Kasumi-1 (cell line): Measurements from ENCODE around the gene CRLF1.

Experiments
- DNase-seq, 2 experiments: peaks; one replicate each; lab custom pipeline; 2025; lab: John Stamatoyannopoulos, UW

The CRLF1 gene, protein sequence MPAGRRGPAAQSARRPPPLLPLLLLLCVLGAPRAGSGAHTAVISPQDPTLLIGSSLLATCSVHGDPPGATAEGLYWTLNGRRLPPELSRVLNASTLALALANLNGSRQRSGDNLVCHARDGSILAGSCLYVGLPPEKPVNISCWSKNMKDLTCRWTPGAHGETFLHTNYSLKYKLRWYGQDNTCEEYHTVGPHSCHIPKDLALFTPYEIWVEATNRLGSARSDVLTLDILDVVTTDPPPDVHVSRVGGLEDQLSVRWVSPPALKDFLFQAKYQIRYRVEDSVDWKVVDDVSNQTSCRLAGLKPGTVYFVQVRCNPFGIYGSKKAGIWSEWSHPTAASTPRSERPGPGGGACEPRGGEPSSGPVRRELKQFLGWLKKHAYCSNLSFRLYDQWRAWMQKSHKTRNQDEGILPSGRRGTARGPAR

DNA sequence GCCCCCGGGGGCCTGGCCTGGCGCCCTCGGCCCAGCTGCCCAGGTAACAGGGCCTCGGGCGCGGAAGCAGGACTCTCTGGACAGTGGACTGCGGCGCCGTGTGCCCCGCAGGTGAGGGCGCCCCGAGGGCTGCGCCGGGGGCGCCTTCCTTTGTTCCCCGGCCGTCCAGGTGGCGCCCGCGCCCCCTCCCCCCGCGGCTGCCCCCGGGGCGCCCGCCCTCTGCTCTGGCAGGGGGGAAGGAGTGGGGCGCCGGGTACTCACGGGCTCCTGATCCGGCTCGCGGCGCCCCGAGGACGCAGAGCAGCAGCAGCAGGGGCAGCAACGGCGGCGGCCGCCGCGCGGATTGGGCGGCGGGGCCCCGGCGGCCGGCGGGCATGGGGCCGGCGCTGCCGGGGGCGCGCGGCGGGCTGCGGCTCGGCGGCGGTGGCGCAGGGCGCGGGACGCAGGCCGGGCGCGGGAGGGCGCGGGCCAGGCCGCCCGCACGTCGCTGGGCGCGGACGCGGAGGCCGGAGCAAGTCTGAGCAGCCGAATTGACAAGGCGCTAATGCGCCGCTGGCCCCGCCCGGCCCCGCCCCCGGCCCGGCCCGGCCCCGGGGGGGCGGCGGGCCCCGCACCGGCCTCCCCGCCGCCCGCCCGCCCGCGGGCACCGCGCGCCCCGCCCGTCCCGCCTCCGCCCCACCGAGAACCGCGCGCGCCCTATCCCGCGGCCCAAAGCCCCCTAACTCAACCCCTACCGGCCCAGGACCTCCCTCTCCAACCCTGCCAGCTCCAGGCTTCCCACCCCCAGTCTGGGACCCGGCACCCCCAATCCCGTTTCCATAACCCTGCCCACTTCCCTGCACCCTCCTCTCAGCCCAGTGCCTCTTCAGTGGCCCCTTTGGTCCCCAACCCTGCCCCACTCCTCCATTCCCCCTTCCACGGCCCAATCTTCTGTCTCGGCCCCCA lies at the start of gene CRLF1:
TSS of gene CRLF1 (minus strand) at position 519 of the 945 bp plus-strand sequence. CDS start at position 376, 143 bp downstream.
- no peak for DNase-seq

DNA sequence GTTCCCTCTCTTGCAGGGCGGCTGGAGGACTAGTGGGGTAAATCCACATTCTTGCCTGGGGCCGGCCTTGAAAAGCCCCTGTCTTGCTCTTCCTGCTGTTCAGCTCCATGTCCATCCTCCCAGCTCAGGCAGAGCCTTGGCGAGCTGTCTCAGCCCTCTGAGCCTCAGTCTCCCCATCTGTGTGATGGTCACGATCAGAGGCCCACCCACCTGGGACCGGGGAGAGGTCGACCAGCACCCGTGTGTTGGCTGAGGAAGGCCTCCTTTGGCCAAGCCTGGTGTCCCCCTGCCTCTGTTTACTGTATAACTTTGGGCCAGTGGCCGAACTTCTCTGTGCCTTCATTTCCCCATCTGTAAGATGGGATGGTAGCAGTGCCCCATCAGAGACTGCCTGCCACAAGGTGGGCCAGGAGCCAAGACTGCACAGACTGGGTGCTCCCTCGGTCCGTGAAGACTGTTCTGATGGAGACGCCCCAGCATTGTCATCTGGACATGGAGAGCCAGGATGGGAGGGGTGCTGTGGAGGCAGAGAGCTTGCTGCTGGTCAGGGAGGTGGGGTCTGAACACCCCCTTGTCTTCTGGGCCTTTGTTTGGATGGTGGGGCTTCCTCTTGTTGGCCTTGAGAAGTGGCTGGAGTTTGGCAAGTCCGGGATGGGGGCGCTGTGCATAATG lies 48.7 kb upstream of the CRLF1 start:
- no peak for DNase-seq

DNA sequence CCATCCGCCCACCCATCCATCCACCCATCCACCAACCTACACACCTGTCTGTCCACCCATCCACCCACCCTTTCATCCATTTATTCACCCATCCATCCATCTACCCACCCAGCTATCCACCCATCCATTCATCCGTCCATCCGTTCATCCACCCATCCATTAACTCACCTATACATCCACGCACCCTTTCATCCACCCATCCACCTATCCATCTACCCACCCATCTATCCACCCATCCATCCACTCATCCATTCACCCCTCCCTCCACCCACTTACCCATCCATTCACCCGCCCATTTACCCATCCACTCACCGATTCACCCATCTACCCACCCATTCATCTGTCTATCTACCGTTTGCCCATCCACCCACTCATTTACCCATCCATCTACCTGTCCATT lies 47.9 kb upstream of the CRLF1 start:
- no peak for DNase-seq

DNA sequence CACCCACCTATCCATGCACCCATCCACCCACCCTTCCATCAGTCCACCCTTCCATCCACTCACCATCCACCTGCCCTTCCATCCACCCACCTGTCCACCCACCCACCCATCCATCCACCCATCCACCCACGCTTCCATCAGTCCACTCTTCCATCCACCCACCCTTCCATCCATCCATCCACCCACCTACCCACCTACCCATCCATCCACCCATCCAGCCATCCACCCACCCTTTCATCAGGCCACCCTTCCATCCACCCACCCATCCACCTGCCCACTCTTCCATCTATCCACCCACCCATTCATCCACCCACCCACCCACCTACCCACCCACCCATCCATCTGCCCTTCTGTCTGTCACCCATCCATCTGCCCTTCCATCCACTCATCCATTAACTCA lies 47.3 kb upstream of the CRLF1 start:
- no peak for DNase-seq

DNA sequence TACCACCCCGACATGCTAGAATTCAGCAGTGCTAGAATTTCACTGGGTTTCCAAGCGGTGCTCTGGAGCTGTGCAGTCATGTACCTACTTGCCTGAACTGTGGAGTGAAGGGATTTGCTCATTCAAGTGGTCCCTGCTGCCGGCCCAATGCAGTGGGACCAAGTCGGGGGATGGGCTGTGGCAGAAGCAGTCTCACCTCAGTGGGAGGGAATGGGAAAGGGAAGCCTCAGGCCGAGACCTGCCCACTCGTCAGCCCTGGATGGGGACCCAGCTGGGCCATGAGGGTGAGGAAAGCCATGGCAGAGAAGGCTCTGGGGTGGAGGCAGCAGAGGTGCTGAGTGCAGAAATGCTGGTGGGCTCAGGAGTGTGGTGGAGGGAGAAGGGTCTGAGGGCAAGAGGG lies 45.1 kb upstream of the CRLF1 start:
- no peak for DNase-seq

DNA sequence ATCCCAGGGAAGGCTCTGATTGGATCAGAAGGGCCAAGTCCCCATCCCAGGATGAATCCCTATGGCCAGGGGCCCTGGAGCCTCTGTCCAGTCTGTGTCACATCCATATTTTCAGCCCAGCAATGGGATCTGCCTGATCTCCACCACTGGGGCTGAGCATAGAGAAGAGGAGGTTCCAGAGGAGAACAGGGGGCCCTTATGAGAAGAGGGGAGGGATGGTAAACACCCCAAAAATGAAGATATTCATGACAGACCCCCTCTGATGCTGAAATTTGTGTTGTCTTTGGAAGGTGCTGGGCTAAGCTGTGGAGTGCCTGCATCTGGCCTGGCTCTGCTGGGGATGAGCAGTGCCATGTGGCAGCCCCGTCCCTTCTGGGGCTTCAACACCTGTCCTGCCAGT lies 44.7 kb upstream of the CRLF1 start:
- DNase-seq, result no peak

DNA sequence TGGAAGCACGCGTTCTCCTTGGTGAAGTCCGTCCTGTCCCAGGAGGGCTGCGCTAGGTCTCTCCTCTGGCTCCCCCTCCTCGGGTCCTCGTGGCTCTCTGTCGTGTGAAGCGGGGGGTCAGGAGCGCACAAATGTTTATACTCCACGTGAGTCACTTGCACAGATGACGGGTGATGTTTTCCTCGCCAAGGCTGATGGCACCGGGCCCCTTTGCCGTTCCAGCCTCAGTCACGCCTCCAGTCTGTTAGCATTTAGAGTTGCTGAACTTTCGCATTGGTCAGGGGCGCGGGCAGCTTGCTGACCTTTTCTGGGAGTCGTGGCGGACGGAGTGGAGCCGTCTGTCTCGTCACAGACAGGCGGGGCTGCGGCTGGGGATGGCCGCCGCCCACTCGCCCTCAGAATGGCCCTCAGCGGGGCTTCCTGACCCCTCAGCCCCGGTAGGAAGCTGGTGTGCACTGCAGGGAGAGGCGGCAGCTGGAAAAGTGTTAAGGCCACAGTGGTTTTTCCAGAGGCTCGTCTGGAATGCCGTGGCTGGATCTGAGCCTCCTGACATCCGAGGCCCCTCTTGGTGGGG lies 44.0 kb upstream of the CRLF1 start:
- DNase-seq, result no peak

DNA sequence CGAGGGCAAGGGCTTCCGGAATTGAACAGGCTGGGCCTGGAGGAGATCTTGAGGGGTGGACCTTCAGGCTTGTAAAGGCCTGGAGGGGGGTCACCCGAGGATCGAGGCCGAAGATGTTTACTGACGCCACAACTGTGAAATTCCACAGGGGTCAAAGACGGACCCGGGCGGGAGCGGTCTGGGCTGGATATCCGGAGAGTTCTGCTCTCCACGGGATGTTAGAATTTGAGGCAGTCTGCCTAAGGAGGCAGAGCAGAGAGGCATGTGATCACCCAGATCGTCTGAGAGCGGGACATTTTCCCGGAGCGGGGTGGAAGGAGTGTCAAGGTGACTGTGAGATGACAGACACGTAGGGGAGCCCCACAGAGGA lies 43.4 kb upstream of the CRLF1 start:
- no peak for DNase-seq

DNA sequence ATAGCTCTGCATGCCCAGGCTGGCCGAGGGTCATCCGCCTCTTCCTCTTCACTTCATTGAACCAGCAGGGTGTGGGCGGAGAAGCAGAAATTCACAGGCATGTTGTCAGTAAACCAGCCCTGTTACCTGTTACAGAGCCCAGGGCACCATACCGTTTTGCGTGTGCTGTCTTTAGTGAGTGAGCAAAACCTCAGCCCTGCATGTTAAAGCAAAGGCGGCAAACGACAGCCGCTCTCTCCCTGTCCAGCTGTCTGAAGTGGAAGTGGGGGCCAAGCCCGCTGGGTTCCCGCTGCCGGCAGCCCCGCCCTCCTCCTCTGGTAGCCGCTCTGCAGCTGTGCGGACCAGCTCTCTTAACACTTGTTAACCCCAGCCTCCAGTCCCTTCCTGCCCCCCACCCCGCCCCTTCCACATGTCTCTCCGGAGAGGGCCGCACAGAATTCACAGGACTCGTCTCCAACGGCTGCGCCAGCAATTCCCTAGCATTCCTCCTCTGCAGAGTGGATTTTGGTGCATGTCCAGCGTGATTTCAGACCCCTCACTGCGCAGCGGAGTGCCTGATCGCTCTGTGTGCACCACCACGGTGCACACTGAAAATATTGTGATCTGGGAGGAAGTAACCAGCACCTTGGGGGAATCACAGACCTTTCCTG lies 42.9 kb upstream of the CRLF1 start:
- DNase-seq, result peak; percentile 56 to 63

DNA sequence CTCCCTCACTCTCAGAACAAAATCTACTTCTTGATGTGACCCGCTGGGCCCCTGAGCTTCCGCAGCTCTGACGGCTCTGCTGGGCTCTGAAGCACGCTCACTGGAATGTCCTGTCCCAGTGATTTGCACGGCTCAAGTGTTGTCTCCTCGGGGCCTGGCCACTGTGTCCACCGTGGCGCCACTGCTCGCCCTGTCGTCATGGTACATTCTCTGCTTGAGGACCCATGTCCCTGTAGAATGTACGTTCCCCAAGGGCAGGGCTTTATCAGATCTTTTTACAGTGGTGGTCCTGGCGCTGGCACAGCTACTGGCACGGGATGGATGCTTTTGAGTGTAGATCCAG lies 42.3 kb upstream of the CRLF1 start:
- no peak for DNase-seq

DNA sequence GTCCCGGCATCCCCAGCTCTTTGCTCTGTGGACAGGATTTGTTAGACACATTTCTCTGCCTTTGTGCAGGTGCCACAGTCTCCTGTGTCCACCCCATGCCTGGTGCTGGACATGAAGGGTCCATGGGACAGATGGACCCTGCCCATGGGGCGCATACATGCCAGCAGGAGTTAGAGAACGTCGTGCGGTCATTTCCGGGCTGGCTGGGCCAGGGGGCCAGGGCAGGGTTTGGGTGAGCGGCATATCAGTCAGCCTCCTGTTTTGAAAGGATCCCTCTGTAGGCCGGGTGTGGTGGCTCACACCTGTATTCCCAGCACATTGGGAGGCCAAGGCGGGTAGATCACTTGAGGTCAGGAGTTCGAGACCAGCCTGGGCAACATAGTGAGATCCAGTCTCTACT lies 41.2 kb upstream of the CRLF1 start:
- DNase-seq, result no peak

DNA sequence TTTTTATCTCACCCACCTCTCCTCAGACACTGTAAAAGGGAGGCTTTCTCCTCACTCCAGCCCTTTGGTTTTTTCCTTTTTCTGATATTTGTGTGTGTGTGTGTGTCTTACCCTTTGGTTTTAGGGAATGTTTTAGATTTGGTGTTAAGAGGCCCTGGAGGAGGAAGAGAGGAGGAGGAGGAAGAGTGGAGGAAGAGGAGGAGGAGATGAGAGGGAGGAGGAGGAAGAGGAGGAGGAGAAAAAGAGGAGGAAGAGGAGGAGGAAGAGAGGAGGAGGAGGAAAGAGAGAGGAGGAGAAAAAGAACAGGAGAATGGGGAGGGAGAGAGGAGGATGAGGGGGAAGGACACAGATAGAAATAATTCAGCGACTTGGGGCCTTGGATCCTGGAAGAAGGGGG lies 40.8 kb upstream of the CRLF1 start:
- DNase-seq, result no peak

DNA sequence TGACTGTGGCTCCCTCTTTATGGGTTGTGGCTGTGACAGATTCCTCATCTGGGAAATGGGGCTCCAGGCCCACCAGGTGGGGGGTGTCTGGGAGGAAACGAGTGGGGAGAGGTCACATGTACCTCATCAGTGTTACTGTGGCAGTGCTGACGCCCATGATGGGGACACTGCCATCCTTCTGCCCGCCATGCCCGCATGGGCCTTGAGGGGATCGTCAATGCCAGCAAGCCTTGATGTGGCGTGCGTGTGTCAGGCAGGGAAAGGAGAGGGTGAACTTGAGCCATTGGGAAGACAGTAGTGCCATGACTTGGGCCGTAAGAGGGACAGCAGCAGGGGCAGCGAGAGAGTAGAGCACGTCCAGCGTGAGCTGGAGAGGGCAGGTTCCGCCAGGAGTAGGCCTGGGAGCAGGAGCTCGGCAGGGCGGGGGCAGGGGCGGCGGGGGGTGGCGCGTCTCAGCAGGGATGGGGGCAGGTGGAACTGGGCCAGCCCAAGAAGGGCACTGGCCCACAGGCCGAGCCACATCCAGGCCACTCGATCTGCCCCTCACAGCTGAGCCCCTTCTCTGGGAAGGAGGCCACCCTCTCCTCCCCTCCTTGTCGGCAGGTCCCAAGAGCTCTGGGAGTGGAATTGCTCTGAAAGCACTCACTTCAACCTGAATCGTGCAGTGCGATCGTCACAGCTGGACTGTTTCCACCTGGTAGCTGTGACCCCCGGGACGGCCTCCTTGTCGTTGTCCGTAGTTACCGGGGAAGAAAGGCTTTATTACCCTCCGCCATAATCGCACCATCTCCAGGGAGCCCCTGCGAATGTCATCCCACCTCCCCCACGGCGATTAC lies 40.2 kb upstream of the CRLF1 start:
- no peak for DNase-seq

DNA sequence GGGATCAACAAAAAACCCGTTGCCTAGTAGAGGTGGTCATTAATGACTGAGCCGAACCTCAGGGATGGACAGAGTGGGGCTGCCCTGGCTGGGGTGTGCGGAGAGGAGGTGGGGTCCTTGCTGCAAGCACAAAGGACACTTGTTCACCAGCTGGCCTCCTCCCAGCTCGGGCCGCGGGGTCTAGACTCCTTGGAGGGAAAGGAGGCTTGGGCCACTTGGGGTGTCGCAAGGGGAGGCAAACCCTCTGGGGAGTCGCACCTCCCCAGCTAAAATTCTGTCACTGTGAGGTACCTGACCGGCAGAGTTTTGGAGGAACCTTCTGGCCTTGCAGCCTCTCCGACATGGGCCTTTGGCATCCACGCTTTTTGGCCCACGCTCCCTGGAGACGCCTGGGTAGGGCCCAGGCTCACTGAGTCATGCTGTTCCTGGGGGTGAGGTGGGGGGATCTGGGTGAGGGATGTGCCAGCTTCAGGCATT lies 38.5 kb upstream of the CRLF1 start:
- DNase-seq, result no peak

DNA sequence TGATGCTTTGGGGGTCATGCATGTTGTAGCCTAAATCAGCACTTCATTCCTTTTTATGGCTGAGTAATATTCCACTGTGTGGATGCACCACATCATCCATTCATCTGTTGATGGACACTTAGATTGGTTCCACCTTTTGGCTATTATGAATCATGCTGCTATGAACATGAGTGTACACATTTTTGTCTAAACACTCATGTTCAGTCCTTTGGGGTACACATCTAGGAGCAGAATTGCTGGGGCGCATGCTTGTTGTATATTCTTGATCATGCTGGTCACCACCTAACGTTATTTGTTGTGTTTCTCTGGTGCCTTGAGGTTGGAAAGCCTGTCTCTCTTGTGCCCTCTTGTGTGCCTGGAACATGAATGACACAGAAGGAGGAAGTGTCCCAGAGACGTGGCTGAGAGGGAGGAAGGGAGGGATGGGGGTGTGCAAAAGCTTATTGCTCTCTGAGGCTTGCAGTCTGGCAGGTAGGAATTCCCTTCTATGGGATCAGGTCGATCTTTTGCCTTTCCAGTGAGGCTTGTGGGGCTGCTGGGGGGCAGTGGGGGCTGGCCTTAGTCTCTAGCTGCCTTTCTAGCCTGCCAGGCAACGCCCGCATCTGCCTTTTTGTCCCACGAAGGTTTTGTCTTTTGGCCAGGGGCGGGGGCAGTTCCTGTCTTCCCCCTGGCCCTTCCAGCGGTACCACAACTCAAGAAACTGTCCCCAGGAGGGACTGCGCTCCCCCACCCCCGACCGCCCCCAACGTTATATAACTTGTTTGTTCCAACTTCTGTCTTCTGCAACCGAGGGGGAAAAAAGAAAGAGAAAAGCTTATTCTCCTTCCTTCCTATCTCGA lies 37.8 kb upstream of the CRLF1 start:
- DNase-seq, result peak; percentile 88 to 95

DNA sequence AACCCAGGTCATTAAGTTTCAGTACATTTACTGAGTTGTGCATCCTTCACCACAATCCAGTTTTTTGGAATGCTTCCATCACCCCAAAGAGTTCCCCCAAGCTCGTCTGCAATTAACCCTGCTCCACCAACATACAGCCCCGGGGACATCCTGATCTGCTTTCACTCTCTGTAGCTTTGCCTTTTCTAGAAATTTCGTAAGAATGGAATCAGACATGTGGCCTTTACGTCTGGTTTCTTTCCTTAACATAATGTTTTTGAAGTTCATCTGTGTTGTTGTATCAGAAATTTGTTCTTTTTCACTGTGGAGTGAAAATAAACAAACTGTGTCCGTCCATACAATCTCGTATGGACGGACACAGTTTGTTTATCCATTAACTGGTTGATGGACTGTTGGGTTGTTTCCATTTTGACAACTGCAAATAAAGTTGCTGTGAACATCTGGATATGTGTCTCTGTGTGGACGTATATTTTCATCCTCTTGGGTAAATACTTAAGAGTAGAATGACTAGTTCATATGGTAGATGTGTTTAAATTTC lies 33.2 kb upstream of the CRLF1 start:
- DNase-seq, result no peak

DNA sequence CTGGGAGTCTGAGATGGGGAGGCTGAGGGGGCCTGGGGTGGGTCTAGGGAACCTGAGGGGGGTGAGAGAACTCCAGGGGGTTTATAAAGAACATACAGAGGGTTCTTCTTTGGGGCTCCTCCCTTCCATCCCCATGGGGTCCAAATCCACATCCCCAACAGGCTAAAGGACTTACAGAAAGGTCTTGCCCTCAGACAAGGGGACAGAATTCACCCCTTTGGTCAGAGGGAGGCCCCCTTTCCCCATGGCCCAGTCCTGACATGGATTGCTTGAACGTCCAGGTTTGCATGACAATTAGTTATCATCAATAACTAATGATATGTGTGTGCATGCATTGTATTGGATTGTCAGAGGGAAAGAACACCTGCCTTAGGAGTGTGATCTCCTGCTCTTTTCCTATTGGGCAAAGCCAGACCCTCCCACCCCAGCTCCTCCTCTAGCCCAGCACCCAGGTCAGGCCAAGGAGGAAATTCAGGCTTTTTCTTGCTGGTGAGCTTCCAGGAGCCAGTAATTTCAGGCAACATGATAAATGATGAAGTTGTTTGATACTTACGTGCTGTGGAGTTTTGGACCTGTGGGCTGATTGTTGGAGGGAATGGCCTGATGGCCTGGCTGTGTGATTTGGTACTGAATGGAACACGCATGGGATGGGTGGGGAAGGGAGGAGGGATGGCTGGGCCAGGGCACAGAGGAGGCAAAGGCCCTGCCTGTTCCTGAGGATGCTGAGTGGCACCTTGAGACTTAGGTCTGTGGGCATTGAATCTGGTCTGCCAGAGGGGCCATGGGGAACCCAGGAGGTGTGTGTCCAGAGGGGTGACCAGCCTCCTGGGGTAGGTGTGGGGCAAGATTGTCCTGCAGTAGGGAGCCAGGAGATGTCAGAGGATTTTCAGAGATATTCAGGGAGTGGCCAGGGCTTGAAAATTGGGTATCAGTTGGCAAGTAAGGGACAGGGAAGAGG lies 31.4 kb upstream of the CRLF1 start:
- peak; percentile 19 to 46 for DNase-seq

DNA sequence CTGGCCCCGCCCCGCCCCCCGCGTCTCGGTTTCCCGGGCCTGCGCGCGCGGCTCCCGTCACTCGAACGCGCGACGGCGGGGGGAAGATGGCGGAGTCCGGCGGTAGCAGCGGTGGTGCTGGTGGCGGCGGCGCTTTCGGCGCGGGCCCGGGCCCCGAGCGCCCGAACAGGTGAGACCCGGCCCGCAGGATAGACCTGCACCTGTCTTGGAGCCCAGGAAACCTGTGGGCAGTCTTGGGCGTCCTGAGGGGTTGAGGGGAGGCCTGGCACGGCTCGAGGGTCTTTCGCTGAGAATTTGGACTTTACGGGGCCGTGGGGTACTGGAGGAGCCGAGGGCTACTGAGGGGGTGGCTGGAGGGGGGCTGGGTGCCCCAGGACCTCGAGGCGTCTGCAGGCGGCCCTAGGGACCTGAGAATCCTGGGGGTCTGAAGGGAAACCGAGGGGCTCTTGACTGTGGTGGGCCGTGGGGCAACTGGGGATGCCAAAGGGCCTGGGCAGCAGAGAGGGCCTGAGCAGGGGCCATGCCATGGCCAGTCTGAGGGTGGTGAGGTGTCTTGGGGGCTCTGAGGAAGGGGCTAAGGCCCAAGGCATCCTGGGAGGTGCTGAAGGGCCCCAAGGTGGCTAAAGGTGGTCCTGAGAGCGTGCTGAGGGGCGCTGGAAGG lies 30.5 kb upstream of the CRLF1 start, which contains the start of gene KLHL26:
TSS of gene KLHL26 (plus strand) at position 60 of the 661 bp plus-strand sequence. CDS start at position 87, 27 bp downstream.
- DNase-seq, result no peak
